Measurements from ENCODE around the gene PAFAH1B1. TPM values are rescaled to one million over a fixed set of nuclear protein-coding genes. Genes with fewer than 3 reads are reported as not detected.
A peak's percentile ranks its signal among the peaks of the same experiment; 100 is the strongest.
"Not testable (repeated sequence)": the region's sequence is repeated elsewhere in the genome, so short reads cannot be mapped to it uniquely, and the experiment has no call there.

PAFAH1B1 gene
- polyA plus RNA-seq, 1 donor from 2014 or later, result 17.8 TPM

DNA sequence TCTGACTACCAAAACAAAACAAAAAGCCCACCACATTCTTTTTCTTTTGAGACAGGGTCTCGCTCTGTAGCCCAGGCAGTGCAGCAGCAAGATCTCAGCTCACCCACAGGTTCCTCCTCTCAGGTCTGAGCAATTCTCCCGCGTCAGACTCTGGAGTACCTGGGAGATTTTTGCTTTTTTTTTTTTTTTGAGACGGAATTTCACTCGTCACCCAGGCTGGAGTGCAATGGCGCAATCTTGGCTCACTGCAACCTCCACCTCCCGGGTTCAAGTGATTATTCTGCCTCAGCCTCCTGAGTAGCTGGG lies 21.2 kb upstream of the PAFAH1B1 start:
- not testable (repeated sequence) for H3K36me3 Mint-ChIP-seq
- H3K27ac Mint-ChIP-seq, result peak overlapping the region in 1 of 3 donors; percentile 81

GRCh38 chr17:2580151-2580550 lies 13.3 kb upstream of the PAFAH1B1 start:
- H3K4me3 Mint-ChIP-seq, result no peak overlapping the region
- peaks cover 2% of the 10 kb centered on the region for H3K36me3 Mint-ChIP-seq
- H3K27ac Mint-ChIP-seq, result no peak overlapping the region
- H3K27me3 Mint-ChIP-seq, result no peaks in the 10 kb centered on the region
- H3K4me1 Mint-ChIP-seq, result peaks cover 0 to 2% (median 0%) of the 10 kb centered on the region in 3 donors
- H3K9me3 Mint-ChIP-seq, result no peaks in the 10 kb centered on the region

More for the DNA sequence above, 21.2 kb upstream of the PAFAH1B1 start:
- H3K9me3 Mint-ChIP-seq, H3K27me3 Mint-ChIP-seq: not testable (repeated sequence)
- Mint-ChIP-seq H3K4me3 (peak overlapping the region; percentile 37 to 94 (median 84)), H3K4me1 (peaks cover 14 to 18% (median 14%) of the 10 kb centered on the region in 3 donors)

- Mint-ChIP-seq H3K9me3 (no peaks in the 10 kb centered on the region), H3K27ac (peak overlapping the region in 1 of 3 donors; percentile 85), H3K4me1 (peaks cover 0 to 2% (median 0%) of the 10 kb centered on the region in 3 donors), H3K4me3 (no peak overlapping the region), H3K27me3 (no peaks in the 10 kb centered on the region), H3K36me3 (peaks cover 2% of the 10 kb centered on the region)
Observed at GRCh38 chr17:2580661-2581060, 12.8 kb upstream of the PAFAH1B1 start.

DNA sequence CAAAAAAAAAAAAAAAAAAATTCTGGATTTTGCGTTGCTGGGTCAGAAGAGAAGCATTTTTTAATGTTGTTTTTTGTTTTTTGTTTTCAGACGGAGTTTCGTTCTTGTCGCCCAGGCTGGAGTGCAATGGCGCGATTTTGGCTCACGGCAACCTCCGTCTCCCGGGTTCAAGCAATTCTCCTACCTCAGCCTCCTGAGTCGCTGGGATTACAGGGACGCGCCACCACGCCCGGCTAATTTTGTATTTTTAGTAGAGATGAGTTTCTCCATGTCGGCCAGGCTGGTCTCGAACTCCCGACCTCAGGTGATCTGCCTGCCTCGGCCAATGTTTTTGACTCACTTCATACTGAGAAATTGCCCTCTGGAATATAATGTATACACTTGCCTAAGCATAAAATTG lies 11.0 kb upstream of the PAFAH1B1 start:
- H3K27ac Mint-ChIP-seq, result no peak overlapping the region
- no peak overlapping the region for H3K4me3 Mint-ChIP-seq
- peaks cover 2% of the 10 kb centered on the region for H3K36me3 Mint-ChIP-seq
- H3K9me3 Mint-ChIP-seq, result no peaks in the 10 kb centered on the region
- no peaks in the 10 kb centered on the region for H3K27me3 Mint-ChIP-seq
- no peaks in the 10 kb centered on the region for H3K4me1 Mint-ChIP-seq

- Mint-ChIP-seq H3K4me3 (peak overlapping the region in 1 of 4 donors; percentile 73), H3K27me3 (no peaks in the 10 kb centered on the region), H3K4me1 (peaks cover 8 to 15% (median 11%) of the 10 kb centered on the region in 3 donors), H3K27ac (peak overlapping the region in 1 of 3 donors; percentile 79), H3K36me3 (peaks cover 2% of the 10 kb centered on the region), H3K9me3 (no peaks in the 10 kb centered on the region)
Observed at GRCh38 chr17:2591040-2591640, 2.3 kb upstream of the PAFAH1B1 start.

DNA sequence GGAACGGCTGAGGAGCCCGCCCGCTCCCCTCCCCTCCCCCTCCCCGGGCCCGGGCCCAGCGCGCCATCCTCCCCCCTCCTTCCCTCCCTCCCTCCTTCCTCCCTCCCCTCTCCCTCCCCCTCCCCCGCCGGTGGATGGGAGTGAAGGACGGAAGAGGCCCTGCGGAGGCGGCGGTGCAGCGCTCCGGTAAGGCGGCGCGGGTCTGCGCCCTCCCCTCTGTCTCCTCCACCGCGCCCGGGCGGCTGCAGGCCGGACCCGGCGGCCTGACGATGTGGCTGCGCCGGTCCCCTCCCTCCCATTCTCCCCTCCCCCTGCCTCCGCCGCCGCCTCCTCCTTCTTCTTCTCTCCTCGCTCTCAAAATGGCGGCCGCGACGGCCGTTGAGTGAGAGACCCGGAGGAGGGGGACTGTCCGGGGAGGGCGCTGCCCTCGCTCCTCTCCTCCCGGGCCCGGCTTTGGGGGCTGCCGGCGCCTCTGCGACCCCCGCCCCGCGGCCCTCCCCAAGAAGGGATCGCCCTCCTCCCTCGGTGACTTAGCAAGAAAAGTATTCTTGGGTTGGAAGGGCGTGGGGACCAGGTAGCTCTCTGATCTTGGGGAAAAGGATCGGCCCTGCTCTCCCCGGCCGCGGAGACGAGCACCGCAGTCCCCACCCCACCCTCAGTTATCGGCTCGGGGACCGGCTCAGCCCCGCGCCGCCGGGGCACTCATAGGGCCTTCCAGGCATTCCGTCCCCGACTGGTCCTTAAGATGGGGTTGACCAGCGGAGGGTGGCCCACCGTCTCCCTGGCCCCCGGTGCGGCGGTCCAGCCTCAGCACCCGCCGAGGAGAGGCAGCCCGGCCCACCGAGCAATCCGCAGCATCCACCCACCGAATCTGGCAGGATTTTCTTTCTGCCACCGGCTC lies 617 bp downstream of the PAFAH1B1 start:
- H3K4me1 Mint-ChIP-seq, result peaks cover 25 to 36% (median 25%) of the 10 kb centered on the region in 3 donors

GRCh38 chr17:2594722-2595599 lies 1.5 kb downstream of the PAFAH1B1 start:
- Mint-ChIP-seq H3K4me1 (peaks cover 30 to 40% (median 31%) of the 10 kb centered on the region in 3 donors), H3K4me3 (peak overlapping the region; percentile 73 to 97 (median 96)), H3K27ac (peak overlapping the region; percentile 79 to 95 (median 93)), H3K36me3 (no peaks in the 10 kb centered on the region), H3K27me3 (no peaks in the 10 kb centered on the region), H3K9me3 (no peaks in the 10 kb centered on the region)

More for the DNA sequence above, 617 bp downstream of the PAFAH1B1 start:
- peak overlapping the region; percentile 79 to 96 (median 94) for H3K27ac Mint-ChIP-seq
- H3K4me3 Mint-ChIP-seq, result peak overlapping the region; percentile 73 to 97 (median 96)
- no peaks in the 10 kb centered on the region for H3K36me3 Mint-ChIP-seq
- H3K27me3 Mint-ChIP-seq, result no peaks in the 10 kb centered on the region
- H3K9me3 Mint-ChIP-seq, result no peaks in the 10 kb centered on the region

- Mint-ChIP-seq H3K27ac (peak overlapping the region in 2 of 3 donors; percentile 79 to 93), H3K9me3 (no peaks in the 10 kb centered on the region), H3K27me3 (no peaks in the 10 kb centered on the region), H3K36me3 (no peaks in the 10 kb centered on the region), H3K4me3 (peak overlapping the region; percentile 73 to 97 (median 96)), H3K4me1 (peaks cover 31 to 40% (median 33%) of the 10 kb centered on the region in 3 donors)
Observed at GRCh38 chr17:2595716-2596115, 2.3 kb downstream of the PAFAH1B1 start.

- no peaks in the 10 kb centered on the region for H3K27me3 Mint-ChIP-seq
- H3K4me1 Mint-ChIP-seq, result peaks cover 39 to 47% (median 40%) of the 10 kb centered on the region in 3 donors
- H3K27ac Mint-ChIP-seq, result no peak overlapping the region
- no peaks in the 10 kb centered on the region for H3K9me3 Mint-ChIP-seq
- H3K4me3 Mint-ChIP-seq, result peak overlapping the region in 1 of 4 donors; percentile 30
- H3K36me3 Mint-ChIP-seq, result no peaks in the 10 kb centered on the region
Observed at GRCh38 chr17:2598166-2598565, 4.7 kb downstream of the PAFAH1B1 start.

DNA sequence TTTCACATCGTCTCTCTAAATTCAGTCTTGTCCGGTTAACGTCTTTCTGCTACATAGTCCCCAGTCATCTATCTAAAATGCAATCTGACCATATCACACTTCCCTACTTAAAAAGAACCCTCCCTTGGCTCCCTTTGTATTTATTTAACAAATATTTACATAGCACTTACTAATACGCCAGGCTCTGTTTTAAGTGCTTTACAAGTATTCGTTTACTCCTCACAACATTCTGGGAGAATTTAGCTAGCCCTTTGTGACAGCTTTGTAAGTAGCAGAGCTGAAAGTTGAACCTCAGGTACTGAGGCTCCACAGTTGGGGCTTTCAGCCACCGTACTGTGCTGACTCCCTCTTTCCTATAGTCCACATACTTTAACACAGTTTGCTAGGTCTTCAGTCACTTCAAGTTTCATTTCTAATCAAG lies 9.2 kb downstream of the PAFAH1B1 start:
- Mint-ChIP-seq H3K36me3 (peaks cover 2% of the 10 kb centered on the region), H3K4me1 (peaks cover 42 to 43% (median 43%) of the 10 kb centered on the region in 3 donors), H3K9me3 (no peaks in the 10 kb centered on the region), H3K4me3 (peak overlapping the region in 2 of 4 donors; percentile 2 to 19), H3K27me3 (no peaks in the 10 kb centered on the region), H3K27ac (peak overlapping the region in 2 of 3 donors; percentile 34 to 57)

GRCh38 chr17:2608350-2608913 lies 15.0 kb downstream of the PAFAH1B1 start:
- Mint-ChIP-seq H3K4me3 (peak overlapping the region in 2 of 4 donors; percentile 41 to 51), H3K4me1 (peaks cover 38 to 39% (median 39%) of the 10 kb centered on the region in 3 donors), H3K36me3 (peaks cover 2% of the 10 kb centered on the region), H3K27ac (peak overlapping the region in 2 of 3 donors; percentile 16 to 64), H3K9me3 (no peaks in the 10 kb centered on the region), H3K27me3 (no peaks in the 10 kb centered on the region)

- peaks cover 38 to 40% (median 40%) of the 10 kb centered on the region in 3 donors for H3K4me1 Mint-ChIP-seq
- H3K4me3 Mint-ChIP-seq, result peak overlapping the region in 2 of 4 donors; percentile 17 to 74
- peaks cover 2% of the 10 kb centered on the region for H3K36me3 Mint-ChIP-seq
- no peaks in the 10 kb centered on the region for H3K9me3 Mint-ChIP-seq
- no peaks in the 10 kb centered on the region for H3K27me3 Mint-ChIP-seq
- H3K27ac Mint-ChIP-seq, result peak overlapping the region; percentile 9 to 39 (median 16)
Observed at GRCh38 chr17:2609091-2609490, 15.6 kb downstream of the PAFAH1B1 start.

- H3K36me3 Mint-ChIP-seq, result no peaks in the 10 kb centered on the region
- no peaks in the 10 kb centered on the region for H3K27me3 Mint-ChIP-seq
- H3K4me1 Mint-ChIP-seq, result peaks cover 35 to 36% (median 36%) of the 10 kb centered on the region in 3 donors
- H3K4me3 Mint-ChIP-seq, result peak overlapping the region in 1 of 4 donors; percentile 85
- H3K27ac Mint-ChIP-seq, result peak overlapping the region; percentile 35 to 43 (median 39)
- no peaks in the 10 kb centered on the region for H3K9me3 Mint-ChIP-seq
Observed at GRCh38 chr17:2610195-2611175, 17.0 kb downstream of the PAFAH1B1 start.

All from IgD-negative memory B cell (primary cell).